DND-41 (cell line): ENCODE data around the gene SLC16A6.

ENCODE experiments used
- CTCF ChIP-seq: IDR thresholded peaks from 2 replicates; pipeline ENCODE4 v1.5.1; 2012; ENCODE audit warnings: borderline replicate concordance, low read length, moderate library complexity, mild to moderate bottlenecking; ENCODE audit not compliant: poor library complexity, severe bottlenecking; ENCODE audit errors: extremely low read depth
- EZH2 ChIP-seq: IDR thresholded peaks from 3 replicates; pipeline ENCODE4 v1.6.1; 2012; ENCODE audit warnings: borderline replicate concordance, low read depth, mild to moderate bottlenecking, moderate library complexity, low read length, inconsistent platforms; ENCODE audit not compliant: severe bottlenecking

- TF ChIP-seq CTCF, result no peak
- TF ChIP-seq EZH2, result no peak
Observed at GRCh38 chr17:68314916-68315535, 24.1 kb upstream of the SLC16A6 start.
